ENCODE results near the gene SNCA. TPM values are rescaled to one million over a fixed set of nuclear protein-coding genes. Genes with fewer than 3 reads are reported as not detected.

Gene SNCA
- total RNA-seq, 1 donor from 2014 or later = 7.0 TPM

GRCh38 chr4:89797117-89797516 lies 39.8 kb downstream of the SNCA start:
- H3K27ac ChIP-seq (replicated peaks) = no peak overlapping the region
- H3K36me3 ChIP-seq = no peaks in the 10 kb centered on the region
- no peaks in the 10 kb centered on the region for H3K27me3 ChIP-seq (ENCODE audit: low read depth)
- H3K4me3 ChIP-seq = no peak overlapping the region
- intact Hi-C loops (cut with micrococcal nuclease) = no loop called here
- no peak for DNase-seq
- H3K4me1 ChIP-seq = no peaks in the 10 kb centered on the region
- TF ChIP-seq CTCF (IDR thresholded peaks at IDR 0.05; ENCODE audit: borderline replicate concordance) = no peak
- no peaks in the 10 kb centered on the region for H3K9me3 ChIP-seq (replicated peaks)

DNA sequence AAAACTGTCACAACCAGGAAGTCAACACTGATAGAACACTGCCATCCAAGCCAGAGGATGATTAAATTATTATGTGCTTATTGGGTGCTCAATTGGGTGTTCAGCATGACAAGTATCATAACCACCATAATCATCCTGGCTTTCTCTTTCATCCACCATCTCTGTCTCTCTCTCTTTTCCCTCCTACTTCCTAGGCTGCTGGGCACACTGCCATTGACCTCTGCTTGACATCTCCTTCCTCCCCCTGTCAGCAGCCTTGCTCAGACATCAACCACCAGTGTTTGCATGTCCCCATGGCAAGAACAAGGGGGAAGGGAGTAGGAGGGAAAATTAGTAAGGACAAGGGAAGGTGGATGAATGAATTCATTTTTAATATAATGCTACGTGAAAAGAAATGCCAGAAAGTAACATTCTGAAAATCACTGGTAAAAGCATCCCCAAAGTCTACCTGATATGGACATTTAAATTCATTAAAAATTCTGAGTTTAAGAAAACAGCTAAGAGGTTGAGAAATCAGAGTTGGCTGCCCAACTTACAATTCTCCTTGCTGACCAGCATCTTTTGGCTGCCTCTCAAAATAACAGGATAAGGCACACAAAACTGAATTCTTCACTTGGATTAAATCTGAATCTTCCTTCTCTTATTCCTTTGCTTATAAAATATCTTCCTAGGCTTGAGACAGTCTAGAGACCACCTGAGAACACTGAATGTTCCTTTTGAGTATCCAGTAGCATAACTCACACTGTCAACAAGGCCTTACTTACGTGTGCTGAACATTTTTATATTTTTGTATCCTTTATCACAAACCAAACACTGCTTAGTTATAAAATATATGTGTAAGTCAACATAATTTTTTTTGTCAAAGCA lies 48.5 kb downstream of the SNCA start:
- Histone ChIP-seq H3K27ac (replicated peaks) (no peak overlapping the region), H3K27me3 (ENCODE audit: low read depth) (no peaks in the 10 kb centered on the region), H3K4me3 (no peak overlapping the region), H3K4me1 (peaks cover 7% of the 10 kb centered on the region), H3K9me3 (replicated peaks) (no peaks in the 10 kb centered on the region), H3K36me3 (no peaks in the 10 kb centered on the region)
- no peak for TF ChIP-seq CTCF (IDR thresholded peaks at IDR 0.05; ENCODE audit: borderline replicate concordance)
- intact Hi-C loops (cut with micrococcal nuclease) = no loop called here
- DNase-seq = peak; percentile 53

- H3K9me3 ChIP-seq (replicated peaks) = peaks cover 2% of the 10 kb centered on the region
- peaks cover 7% of the 10 kb centered on the region for H3K4me1 ChIP-seq
- intact Hi-C loops (cut with micrococcal nuclease) = no loop called here
- no peaks in the 10 kb centered on the region for H3K27me3 ChIP-seq (ENCODE audit: low read depth)
- no peak for DNase-seq
- no peaks in the 10 kb centered on the region for H3K36me3 ChIP-seq
- no peak for TF ChIP-seq CTCF (IDR thresholded peaks at IDR 0.05; ENCODE audit: borderline replicate concordance)
- no peak overlapping the region for H3K4me3 ChIP-seq
- H3K27ac ChIP-seq (replicated peaks) = no peak overlapping the region
Measured at GRCh38 chr4:89784686-89785231, 52.2 kb downstream of the SNCA start.

DNA sequence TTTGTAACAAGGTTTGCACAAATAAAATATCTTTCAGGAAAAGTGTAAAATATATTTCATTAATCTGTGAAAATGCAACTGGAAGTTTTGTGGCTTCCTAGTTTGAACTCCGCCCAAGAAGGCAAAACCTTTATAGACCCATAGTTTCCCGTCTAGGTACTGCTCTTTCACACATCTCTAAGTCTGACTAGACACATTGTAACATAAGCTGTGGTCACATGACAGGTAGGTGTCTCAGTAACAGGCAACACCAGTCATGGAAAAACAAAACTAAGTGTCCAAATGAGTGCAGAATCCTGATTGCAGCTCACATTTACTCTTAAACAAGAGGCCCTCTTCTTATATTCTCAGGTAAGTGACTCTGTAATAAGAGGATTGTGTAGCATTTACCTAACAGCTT lies 55.6 kb downstream of the SNCA start:
- Histone ChIP-seq H3K4me1 (no peaks in the 10 kb centered on the region), H3K9me3 (replicated peaks) (peaks cover 26% of the 10 kb centered on the region), H3K27me3 (ENCODE audit: low read depth) (no peaks in the 10 kb centered on the region), H3K27ac (replicated peaks) (no peak overlapping the region), H3K36me3 (no peaks in the 10 kb centered on the region), H3K4me3 (no peak overlapping the region)
- intact Hi-C loops (cut with micrococcal nuclease) = no loop called here
- no peak for TF ChIP-seq CTCF (IDR thresholded peaks at IDR 0.05; ENCODE audit: borderline replicate concordance)
- no peak for DNase-seq

DNA sequence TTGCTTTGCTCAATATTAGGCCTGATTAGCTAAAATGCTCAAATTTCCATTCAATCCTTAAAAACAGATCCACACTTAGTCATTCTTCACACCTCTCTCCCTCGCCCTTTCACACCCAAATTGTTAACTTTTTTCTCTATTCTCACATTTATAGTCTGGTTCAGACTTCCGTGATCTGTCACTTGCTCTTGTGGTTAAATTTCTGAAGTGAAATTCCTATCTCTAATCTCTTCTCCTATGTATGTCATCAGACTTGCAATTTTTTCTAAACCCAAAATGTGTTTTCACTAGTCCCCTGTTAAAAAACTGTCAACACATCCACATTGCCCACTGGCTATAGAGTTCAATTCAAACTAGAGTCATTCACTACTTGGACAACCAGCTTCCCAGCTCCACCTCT lies 63.2 kb downstream of the SNCA start:
- H3K27ac ChIP-seq (replicated peaks) = no peak overlapping the region
- peaks cover 25% of the 10 kb centered on the region for H3K9me3 ChIP-seq (replicated peaks)
- no peaks in the 10 kb centered on the region for H3K4me1 ChIP-seq
- intact Hi-C loops (cut with micrococcal nuclease) = no loop called here
- no peak overlapping the region for H3K4me3 ChIP-seq
- no peaks in the 10 kb centered on the region for H3K27me3 ChIP-seq (ENCODE audit: low read depth)
- H3K36me3 ChIP-seq = no peaks in the 10 kb centered on the region
- TF ChIP-seq CTCF (IDR thresholded peaks at IDR 0.05; ENCODE audit: borderline replicate concordance) = no peak
- DNase-seq = no peak
